Osteocyte (in vitro differentiated cells): ENCODE measurements around the gene TUB. TPM values are rescaled to one million over a fixed set of nuclear protein-coding genes. Genes with fewer than 3 reads are reported as not detected.

Experiments
- DNase-seq: peaks from one replicate; pipeline ENCODE4 v3.0.0; 2021; ENCODE audit warnings: mixed read lengths; ENCODE audit not compliant: unreplicated experiment; ENCODE audit errors: extremely low spot score
- H3K27ac Mint-ChIP-seq: one replicate; pipeline ENCODE4 v1.8.0; 2021; ENCODE audit warnings: mild to moderate bottlenecking, mixed read lengths; ENCODE audit not compliant: unreplicated experiment
- H3K27me3 Mint-ChIP-seq: one replicate; pipeline ENCODE4 v1.8.0; 2021; ENCODE audit warnings: mixed read lengths; ENCODE audit not compliant: unreplicated experiment
- H3K36me3 Mint-ChIP-seq: one replicate; pipeline ENCODE4 v1.8.0; 2021; ENCODE audit warnings: mixed read lengths; ENCODE audit not compliant: unreplicated experiment
- H3K4me1 Mint-ChIP-seq: one replicate; pipeline ENCODE4 v1.8.0; 2021; ENCODE audit warnings: mixed read lengths; ENCODE audit not compliant: unreplicated experiment
- H3K4me3 Mint-ChIP-seq: one replicate; pipeline ENCODE4 v1.8.0; 2021; ENCODE audit warnings: mild to moderate bottlenecking, moderate library complexity, mixed read lengths; ENCODE audit not compliant: unreplicated experiment
- H3K9me3 Mint-ChIP-seq: one replicate; pipeline ENCODE4 v1.8.0; 2021; ENCODE audit warnings: mixed read lengths; ENCODE audit not compliant: unreplicated experiment
- total RNA-seq: library from RNA; stranded (reverse); gene quantifications from 2 replicates; pipeline ENCODE4 v1.2.1, GENCODE V29; 2021
- TF ChIP-seq, protein P1 (sequence below): fragments of 200-600 bp; sonication (generic); IDR thresholded peaks from 2 replicates; pipeline ENCODE4 v1.5.0; 2021; ENCODE audit warnings: antibody characterized with exemption, mild to moderate bottlenecking, moderate library complexity

Gene TUB
- total RNA-seq, 1 donor from 2014 or later, result 8.7 TPM

DNA sequence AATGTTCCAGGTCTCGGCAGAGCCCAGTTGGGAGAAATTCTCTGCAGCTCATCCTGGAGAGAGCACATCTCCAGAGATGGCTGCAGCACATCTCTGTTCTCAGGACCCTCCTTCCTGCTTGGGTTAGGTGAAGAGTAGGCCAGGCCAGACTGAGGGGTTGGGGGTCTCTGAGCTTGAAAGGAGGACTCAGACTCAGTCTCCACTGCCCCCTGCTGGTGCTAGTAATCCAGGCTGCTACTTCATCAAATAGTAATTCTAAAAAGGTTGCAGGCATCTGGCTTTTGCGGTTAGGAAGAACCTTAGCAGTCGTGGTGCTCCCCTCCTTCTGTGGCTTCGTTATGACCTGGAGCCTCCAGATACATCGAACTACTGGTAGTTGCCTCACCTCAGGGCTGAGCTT is 9.7 kb downstream of the TUB start:
- TF ChIP-seq, protein P1, sequence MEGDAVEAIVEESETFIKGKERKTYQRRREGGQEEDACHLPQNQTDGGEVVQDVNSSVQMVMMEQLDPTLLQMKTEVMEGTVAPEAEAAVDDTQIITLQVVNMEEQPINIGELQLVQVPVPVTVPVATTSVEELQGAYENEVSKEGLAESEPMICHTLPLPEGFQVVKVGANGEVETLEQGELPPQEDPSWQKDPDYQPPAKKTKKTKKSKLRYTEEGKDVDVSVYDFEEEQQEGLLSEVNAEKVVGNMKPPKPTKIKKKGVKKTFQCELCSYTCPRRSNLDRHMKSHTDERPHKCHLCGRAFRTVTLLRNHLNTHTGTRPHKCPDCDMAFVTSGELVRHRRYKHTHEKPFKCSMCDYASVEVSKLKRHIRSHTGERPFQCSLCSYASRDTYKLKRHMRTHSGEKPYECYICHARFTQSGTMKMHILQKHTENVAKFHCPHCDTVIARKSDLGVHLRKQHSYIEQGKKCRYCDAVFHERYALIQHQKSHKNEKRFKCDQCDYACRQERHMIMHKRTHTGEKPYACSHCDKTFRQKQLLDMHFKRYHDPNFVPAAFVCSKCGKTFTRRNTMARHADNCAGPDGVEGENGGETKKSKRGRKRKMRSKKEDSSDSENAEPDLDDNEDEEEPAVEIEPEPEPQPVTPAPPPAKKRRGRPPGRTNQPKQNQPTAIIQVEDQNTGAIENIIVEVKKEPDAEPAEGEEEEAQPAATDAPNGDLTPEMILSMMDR, result peak; percentile 66
- no peaks in the 10 kb centered on the region for H3K9me3 Mint-ChIP-seq
- no peaks in the 10 kb centered on the region for H3K27me3 Mint-ChIP-seq
- no peak overlapping the region for H3K4me3 Mint-ChIP-seq
- H3K4me1 Mint-ChIP-seq, result peaks cover 4% of the 10 kb centered on the region
- peaks cover 4% of the 10 kb centered on the region for H3K36me3 Mint-ChIP-seq
- H3K27ac Mint-ChIP-seq, result no peak overlapping the region
- no peak for DNase-seq

DNA sequence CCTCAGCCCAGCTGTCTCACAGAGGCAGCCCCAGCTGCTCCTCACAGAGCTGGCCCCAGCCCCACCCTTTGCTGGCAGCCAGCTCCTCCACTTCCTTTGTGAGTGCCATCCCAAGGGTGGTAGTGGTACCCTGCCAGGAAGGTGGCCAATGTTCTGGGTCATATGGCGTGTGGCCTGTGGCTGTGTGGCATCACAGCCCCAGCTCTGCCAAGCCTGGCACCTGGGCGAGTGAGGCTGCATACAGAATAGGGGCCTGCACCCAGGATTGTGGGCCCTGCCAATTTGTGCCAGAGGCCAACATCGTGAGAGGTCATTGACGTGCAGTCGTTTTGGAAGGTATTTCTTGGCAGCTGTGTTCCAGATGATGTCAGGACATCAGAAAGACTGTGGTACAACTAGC is 10.7 kb downstream of the TUB start:
- H3K27me3 Mint-ChIP-seq, result no peaks in the 10 kb centered on the region
- TF ChIP-seq, protein P1, result no peak
- DNase-seq, result no peak
- no peak overlapping the region for H3K4me3 Mint-ChIP-seq
- peaks cover 4% of the 10 kb centered on the region for H3K4me1 Mint-ChIP-seq
- H3K27ac Mint-ChIP-seq, result no peak overlapping the region
- peaks cover 4% of the 10 kb centered on the region for H3K36me3 Mint-ChIP-seq
- no peaks in the 10 kb centered on the region for H3K9me3 Mint-ChIP-seq

DNA sequence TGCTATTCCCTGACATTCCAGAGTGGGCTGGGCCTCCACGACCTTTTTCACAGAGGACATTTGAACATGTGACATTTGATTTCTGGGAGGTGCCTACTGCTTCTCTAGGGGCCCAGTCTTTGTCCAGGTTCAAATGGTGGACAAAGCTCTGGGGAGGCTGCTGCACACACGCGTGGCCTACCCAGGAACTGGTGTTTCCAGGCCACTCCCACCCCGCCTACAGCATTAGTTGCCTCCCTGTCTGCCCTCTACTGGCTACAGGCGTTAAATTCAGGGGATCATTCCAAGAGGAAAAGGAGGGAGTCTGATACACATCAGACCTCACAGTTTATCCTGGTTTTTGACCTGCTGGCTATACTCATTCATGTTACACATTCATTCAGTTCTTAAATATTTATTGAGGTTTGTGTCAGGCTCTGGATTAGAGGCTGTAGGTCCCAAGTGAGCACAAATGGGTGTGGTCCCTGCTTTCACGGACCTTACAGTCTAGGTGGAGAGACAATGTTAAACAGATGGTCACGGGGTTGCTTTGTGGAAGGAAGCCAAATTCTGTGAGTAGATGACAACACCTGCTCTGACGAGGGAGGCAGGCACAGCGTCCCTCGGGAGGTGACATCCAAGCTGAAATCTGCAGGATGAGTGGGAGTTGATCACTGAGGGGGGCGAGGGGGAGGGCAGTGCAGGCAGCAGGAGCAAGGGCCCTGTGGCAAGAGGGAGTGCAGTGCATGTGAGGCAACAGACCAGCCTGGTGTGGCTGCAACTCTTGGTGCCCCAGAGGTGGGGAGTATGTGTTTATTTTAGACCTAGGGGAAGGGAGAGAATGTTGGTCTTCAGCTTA is 11.8 kb downstream of the TUB start:
- TF ChIP-seq, protein P1, result peak; percentile 66
- Mint-ChIP-seq H3K4me1 (peaks cover 4% of the 10 kb centered on the region), H3K36me3 (peaks cover 4% of the 10 kb centered on the region), H3K4me3 (no peak overlapping the region), H3K27ac (no peak overlapping the region), H3K27me3 (no peaks in the 10 kb centered on the region), H3K9me3 (no peaks in the 10 kb centered on the region)
- DNase-seq, result no peak

DNA sequence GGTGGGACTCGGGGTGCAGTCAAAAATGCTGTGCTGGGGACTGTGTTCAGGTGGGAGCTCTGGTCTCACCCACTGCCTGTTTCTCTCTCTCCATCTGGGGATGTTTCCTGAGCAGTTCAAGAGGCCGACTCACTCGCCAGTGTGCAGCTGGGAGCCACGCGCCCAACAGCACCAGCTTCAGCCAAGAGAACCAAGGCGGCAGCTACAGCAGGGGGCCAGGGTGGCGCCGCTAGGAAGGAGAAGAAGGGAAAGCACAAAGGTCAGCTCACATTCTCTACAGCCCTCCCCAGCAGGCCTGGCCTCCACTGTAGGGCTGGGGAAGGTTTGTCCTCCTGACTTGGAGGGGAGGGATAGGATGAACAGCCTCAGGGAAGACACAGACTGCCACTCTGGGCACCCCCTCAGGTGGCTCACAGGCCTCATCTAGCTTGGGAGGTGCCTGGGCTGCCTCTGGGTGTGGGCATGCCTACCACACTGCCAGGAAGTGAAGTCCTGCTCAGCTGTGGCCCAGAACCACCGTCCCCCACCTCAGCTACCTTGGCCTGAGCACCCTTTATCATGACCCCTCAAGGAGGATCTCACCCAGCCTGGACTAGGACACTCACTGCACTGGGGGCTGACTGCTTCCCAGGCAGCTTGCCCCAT is 13.0 kb downstream of the TUB start:
- Mint-ChIP-seq H3K27me3 (no peaks in the 10 kb centered on the region), H3K4me1 (peaks cover 4% of the 10 kb centered on the region), H3K9me3 (no peaks in the 10 kb centered on the region), H3K27ac (no peak overlapping the region), H3K4me3 (no peak overlapping the region), H3K36me3 (peaks cover 4% of the 10 kb centered on the region)
- TF ChIP-seq, protein P1, result no peak
- no peak for DNase-seq

DNA sequence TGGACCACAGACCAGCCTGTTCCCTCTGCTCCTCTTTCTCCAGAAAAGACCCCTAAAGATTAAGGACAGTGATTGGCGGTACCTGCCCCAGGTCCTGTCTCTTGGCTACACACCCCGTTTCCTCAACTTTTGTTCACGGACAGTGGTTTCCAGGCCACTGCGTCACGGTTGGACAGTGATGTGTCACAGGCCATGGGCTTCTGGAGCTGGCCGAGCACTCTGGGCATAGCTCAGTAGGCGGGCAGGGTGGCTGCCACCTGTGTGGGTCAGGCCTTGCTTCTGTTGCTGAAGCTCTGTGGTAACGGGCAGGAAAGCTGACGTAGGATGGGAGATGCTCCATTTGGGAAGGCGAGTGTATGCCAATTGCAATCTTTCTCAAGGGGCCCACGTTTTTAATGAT is 13.6 kb downstream of the TUB start:
- DNase-seq, result no peak
- TF ChIP-seq, protein P1, result no peak
- Mint-ChIP-seq H3K9me3 (no peaks in the 10 kb centered on the region), H3K27me3 (no peaks in the 10 kb centered on the region), H3K4me3 (no peak overlapping the region), H3K36me3 (peaks cover 4% of the 10 kb centered on the region), H3K27ac (no peak overlapping the region), H3K4me1 (peaks cover 4% of the 10 kb centered on the region)
